ENCODE data around the gene TECPR1.

Gene TECPR1

DNA sequence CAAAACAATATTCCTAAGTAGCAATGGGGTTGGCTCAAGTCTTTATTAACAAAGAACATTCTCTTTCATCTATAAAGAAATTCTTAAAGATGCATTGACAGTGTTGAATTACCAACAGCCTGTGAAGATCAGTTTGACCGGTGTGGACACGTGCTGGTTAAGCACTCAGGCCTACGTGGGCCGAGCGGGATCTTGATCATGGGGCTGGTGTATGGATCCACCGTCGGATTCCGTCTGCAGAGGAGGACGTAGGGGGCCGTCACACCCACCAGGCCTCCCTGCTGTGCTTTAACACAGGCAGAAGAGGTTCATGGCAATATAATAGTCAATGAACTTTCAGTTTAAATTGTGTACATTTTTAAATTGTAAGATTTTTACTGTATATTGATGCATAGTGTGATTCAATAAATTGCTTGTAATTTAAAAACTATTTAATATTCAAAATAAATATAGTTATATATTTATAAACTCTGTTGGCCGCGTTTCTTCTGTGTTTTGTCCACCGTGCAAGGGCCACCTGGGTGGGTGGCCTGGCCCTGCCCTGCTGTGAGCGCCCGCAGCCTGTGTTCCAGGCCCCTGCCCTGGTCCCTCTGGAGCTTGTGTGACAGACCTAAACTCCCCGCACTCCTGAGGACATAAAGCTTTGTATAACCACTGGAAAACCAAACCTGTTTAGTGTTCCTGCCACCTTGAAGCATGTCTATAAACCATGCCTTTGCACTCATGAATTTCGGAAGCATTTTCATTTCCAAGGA lies 42.7 kb downstream of the TECPR1 start:
- no peak for DNase-seq

DNA sequence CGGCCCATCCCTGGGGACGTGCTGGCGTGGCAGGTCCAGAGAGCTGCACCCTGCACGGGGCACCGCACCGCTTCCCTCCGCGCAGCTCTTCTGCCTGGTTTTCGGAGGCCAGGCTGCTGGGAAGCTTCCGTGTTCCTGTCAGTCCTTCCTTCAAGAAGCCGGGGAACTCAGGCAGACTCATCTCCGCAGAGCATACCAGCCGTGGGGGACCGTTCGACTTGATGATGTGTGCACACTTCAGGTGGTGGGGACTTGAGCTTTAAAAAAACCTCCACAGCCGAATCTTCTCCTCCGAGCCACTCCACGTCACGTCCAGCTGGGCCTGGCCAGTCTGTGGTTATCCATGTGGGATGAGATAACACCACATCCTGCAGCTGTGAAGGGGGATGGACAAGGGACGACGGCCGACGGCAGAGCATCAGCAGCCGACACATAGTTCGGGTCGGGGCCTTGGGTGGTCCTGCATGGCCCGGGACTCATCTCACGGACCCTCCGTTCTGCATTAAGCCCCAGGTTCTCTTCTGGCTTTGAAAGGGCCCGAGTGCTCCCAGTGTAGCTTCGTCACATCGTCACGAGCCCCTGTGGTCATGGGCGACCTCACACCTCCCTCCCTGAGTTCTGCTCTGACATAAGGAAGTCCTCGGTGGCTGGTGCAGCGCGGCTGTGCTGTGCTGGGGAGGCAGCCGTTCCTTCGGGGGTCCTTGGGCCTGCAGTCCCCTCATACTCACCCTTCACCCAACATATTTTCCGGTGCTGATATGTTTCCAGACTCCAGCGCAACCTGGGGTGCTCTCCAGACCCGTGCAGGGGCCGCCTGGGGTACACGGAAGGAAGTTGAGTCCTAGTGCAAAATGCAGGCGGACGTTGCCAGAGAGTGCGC lies 45.3 kb downstream of the TECPR1 start:
- DNase-seq: no peak

DNA sequence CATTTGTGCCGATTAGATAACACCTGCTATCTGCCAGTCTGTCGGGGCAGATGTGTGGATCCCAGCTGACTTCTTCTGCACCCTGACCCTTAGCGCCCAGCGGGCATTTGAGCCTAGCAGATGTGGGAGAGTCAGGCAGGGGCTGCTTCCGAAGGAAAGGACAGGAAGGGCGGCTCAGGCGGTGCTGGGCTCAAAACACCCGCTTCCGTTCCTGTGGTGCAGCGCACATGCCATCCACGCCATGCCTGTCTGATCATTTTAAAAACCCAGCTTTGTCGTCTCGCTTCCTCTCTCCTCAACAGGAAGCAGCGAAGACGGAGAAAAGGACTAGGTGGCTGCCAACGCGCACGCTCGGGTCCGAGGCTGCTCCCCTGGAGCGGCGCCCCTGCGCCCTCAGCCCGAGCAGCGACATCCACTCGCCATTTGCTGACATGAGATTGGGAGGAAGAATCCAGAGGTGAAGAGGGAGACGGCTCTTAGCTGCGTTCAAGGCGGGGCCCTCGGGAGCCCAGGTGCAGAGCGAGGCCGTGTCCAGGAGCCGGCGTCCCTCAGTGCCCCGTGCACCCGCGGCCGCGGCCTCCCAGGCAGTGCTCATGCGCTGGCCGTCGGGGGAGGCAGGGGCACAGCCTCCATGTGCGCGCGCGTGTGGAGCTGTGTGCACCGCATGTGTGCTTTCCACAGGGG lies 46.7 kb downstream of the TECPR1 start:
- no peak for DNase-seq

DNA sequence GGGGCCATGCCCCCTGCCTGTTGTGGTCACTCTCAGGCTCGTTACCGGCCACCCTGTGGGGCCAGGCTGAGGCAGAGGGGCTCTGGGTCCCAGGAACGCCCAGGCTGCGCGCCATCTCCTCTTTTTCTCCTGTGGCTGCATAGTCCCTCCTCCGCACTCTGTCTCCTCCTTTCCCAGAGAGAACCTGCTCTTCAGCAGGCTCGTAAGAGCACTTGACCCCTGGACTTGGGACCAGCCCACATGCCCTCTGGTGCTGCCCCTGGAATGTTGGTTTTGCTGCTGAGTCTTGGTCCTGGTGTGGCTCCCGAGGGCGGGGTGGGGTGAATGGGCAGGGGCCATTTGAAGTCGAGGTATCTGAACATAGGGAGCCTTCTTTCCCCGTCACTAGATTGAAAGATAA lies 47.4 kb downstream of the TECPR1 start:
- no peak for DNase-seq

DNA sequence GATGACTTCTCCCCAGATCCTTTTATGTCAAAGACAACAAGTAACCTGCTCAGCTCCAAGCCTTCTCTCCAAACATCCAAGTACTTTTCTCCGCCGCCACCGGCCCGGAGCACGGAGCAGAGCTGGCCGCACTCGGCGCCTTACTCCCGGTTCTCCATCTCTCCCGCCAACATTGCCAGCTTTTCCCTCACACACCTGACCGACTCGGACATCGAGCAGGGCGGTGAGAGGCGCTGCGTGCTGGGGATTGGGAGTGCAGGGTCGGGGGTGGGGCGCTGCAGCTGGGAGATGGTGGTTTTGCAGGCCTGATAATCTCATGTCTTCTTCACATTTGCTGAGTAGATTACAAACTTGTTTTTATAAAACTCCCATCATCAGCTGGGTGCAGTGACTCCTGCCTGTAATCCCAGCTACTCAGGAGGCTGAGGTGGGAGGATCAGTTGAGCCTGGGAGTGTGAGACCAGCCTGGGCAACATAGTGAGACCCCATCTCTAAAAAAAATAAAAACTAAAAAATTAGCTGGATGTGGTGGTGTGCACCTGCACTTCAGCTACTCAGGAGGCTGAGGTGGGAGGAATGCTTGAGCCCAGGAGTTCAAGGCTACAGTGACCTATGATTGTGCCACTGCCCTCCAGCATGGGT lies 47.9 kb downstream of the TECPR1 start:
- DNase-seq: no peak

DNA sequence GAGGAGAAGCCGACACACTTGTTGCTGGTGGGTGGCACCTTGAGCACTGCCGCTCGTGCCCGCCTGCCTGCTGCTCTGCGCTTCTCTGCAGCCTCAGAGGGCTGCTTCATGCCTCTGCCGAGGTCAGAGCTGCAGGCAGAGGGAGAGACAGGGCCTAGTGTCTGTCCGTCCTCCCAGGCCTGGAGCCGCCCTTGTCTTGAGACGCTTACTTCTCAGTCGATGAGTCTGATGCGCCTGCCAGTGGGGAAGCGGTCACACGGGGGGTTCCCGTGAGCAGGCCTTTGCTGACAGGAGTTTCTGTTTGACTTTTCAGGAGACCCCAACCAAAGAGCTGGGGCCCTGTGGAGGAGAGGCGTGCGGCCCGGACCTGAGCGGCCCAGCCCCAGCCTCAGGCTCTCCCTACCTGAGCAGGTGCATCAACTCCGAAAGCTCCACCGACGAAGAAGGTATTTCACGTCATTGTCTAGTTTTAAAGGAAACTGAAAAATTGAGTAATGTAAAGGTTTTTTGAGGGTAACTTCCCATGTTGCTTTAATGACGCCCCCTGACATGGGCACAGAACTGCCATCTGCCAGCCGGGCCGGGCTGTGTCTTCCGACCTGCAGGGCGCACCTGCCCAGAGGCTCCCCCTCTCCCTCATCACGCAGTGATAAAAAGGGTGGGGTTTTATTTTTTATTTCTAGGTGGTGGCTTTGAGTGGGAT lies 48.6 kb downstream of the TECPR1 start:
- DNase-seq: no peak

DNA sequence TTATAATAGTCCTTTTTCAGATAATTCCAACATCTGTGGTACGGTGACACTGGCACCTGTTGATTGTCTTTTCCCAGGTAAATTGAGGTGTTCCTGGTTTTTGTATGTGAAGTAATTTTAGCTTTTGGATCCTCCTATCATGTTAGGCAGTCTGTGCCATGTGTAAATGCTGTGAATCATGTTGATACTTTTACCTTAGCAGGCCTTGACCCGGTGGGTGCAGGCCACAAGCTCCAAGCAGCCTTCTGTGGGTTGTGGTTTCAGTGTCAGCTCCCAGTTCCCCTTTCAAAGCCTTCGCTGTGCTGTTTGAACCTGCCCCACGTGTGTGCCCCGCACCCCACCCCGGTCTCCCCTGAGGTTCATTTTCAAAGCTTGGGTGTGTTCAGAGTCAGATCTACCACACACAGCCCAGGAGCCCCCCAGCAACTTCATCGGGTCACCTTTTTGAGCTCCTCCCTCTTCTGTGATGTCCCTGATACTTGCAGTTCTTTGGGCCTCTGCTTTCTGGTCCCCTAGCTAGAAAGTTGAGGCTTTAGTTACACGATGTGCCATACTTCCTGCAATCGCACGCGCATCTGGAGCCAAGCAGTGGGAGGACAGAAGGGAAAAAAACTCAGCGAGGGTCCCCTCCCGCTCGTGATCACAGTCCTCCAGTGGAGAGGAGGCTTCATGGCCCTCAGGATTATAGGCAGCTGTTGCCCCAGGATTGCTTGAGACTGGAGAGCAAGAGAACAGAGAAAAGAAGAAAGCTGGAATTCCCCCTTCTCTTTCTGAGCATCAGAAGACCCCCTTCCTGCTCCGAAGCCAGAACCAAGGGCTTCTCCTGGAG lies 49.5 kb downstream of the TECPR1 start:
- DNase-seq: peak; percentile 36

DNA sequence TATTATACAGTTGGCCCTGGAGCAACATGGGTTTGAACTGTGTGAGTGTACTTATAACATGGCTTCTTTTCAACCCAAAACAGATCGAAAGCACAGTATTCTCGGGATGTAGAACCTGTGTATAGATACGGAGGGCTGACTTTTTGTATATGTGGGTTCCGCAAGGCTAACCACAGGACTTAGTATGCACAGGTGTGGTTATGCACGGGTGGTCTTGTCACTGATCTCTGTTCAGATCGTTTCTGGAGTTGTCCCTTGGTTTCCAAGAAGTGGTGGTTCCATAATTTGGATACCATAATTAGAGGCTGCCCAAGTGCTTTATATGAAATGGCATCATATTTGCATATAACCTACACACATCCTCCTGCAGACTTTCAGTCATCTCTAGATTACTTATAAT lies 51.7 kb downstream of the TECPR1 start:
- no peak for DNase-seq

DNA sequence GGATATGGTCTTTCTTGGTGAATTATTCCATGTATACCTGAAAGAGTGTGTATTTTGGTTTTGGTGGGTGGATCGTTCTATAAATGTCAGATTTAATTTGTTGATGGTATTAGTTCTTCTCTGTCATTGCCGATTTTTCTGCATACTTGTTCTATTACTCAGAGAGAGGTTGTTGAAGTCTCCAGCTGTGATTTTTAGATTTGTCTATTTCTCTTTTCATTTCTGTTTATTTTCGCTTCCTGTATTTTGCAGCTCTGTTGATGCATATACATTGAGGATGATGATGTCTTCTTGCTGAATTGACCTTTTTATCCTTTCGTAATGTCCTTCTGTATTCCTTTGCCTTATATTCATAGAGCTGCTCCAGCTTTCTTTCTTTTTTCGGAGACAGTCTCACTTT lies 52.9 kb downstream of the TECPR1 start:
- no peak for DNase-seq

DNA sequence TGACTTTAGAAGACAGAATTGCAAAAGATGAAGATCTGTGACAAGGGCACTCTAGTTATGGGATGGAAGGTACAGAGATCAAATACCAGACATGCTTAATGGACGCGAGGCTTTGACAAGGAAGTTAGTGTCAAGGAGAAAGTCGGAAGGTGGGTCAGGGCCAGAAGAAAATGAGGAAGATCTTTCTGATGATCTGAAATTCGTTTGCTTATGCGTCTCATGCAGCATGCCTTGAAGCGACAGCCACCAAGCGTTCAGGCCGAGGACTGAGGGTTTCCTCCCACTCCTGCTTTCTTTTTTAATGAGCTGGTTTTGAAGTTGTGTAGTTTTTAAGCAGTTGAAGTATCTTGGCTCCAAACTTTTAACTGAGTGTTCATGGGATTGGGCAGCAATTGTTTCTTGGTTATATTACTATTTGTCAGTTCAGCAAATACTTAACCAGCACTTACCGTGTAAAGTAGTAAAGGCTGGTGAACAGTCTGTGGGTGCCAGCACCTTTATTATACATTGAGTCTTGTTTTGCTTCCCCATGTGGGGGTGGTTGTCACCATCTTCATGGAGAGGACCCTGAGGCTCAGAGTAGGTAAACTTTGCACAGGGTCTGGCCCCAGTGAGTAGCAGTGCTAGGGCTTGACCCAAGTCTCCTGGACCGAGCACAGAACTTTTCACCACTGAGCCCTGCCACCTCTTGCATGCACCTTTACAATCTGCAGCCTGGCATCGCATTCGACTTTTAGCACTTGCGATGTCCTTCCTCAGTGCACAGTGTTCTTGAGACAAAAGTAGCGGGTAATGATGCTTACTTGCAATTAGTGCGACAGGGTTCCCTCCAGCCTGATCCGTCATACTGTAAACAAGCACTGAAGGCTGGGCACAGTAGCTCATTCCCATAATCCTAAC lies 55.1 kb downstream of the TECPR1 start:
- no peak for DNase-seq

DNA sequence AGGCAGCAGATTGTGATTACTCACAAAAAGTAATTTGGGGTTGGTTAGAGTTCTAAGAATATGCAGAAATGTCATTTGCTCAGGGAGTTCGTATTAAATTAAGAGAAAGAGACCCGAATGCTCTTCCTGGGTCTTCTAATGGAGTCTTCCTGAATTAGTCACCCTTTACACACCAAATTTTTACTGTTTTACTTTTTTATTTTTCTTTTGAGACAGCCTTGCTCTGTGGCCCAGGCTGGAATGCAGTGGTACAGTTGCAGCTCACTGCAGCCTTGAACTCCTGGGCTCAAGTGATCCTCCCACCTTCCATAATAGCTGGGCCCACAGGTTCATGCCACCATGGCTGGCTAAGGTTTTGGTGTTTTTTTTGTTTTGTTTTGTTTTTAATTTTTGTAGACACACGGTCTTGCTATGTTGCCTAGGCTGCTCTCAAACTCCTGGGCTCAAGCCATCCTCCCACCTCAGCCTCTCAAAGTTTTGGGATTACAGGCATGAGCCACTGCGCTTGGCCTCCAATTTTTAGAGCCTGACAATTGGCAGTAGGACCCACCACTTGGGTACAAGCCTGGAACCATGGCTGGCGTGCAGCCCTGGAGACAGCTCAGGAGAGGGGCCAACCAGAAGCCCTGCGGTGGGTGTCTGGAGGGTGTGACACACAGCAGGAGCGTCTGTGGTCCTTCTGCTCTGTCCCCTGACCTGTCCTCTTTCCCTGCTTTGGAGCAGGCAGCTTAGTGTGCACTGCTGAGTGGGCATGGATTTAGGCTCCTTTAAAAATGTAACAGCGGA lies 57.2 kb downstream of the TECPR1 start:
- no peak for DNase-seq

DNA sequence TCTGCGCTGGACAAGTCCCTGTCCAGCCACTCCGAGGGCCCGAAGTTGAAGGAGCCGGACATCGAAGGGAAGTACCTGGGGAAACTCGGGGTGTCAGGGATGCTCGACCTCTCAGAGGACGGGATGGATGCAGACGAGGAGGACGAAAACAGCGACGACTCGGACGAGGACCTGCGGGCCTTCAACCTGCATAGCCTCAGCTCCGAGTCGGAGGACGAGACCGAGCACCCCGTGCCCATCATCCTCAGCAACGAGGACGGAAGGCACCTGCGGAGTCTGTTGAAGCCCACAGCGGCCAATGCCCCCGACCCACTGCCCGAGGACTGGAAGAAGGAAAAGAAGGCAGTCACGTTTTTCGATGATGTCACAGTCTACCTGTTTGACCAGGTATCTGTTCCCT lies 57.8 kb downstream of the TECPR1 start:
- no peak for DNase-seq

DNA sequence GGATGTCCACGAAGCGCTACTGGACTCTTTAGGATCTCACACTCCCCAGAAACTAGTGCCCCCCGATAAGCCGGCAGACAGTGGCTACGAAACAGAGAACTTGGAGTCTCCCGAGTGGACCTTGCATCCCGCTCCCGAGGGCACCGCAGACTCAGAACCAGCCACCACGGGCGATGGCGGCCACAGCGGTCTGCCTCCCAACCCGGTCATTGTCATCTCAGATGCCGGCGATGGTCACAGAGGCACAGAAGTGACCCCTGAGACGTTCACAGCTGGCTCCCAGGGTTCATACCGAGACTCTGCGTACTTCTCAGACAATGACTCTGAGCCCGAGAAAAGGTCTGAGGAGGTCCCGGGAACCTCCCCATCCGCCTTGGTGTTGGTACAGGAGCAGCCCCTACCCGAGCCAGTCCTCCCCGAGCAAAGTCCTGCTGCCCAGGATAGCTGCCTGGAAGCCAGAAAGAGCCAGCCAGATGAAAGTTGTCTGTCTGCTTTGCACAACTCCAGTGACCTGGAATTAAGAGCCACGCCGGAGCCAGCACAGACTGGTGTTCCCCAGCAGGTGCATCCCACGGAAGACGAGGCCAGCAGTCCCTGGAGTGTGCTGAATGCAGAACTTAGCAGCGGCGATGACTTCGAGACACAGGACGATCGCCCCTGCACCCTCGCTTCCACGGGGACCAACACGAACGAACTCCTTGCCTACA lies 58.4 kb downstream of the TECPR1 start:
- DNase-seq: no peak

DNA sequence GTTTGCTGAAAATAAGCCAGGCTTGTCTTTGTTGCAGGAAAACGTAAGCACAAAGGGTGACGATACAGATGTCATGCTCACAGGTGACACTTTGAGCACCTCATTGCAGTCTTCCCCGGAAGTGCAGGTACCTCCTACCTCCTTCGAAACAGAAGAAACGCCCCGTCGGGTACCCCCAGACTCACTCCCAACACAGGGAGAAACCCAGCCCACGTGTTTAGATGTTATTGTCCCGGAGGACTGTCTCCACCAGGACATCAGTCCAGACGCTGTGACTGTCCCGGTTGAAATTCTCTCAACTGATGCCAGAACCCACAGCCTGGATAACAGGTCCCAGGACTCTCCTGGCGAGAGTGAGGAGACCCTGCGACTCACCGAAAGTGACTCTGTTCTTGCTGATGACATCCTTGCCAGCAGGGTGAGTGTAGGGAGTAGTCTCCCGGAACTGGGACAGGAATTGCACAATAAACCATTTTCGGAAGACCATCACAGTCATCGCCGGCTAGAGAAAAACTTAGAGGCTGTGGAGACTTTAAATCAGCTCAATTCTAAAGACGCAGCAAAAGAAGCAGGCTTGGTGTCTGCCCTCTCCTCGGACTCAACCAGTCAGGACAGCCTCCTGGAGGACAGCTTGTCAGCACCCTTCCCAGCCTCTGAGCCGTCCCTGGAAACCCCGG lies 59.1 kb downstream of the TECPR1 start:
- DNase-seq: no peak

DNA sequence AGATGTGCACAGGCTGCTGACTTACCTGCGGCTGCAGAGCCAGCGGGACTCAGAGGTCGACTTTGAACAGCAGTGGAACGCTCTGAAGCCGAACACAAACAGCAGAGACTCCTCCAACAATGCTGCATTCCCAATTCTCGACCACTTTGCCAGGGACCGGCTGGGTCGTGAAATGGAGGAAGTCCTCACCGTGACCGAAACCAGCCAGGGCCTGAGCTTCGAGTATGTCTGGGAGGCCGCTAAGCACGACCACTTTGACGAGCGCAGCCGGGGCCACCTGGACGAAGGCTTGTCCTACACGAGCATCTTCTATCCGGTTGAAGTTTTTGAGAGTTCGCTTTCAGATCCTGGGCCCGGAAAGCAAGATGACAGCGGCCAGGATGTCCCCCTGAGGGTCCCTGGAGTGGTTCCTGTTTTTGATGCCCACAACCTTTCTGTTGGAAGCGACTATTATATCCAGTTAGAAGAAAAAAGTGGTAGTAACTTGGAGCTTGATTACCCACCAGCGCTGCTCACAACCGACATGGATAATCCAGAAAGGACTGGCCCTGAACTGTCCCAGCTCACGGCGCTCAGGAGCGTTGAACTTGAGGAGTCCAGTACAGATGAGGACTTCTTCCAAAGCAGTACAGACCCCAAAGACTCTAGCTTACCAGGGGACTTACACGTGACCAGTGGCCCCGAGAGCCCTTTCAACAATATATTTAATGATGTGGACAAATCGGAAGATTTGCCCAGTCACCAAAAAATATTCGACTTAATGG lies 60.2 kb downstream of the TECPR1 start:
- DNase-seq: no peak

DNA sequence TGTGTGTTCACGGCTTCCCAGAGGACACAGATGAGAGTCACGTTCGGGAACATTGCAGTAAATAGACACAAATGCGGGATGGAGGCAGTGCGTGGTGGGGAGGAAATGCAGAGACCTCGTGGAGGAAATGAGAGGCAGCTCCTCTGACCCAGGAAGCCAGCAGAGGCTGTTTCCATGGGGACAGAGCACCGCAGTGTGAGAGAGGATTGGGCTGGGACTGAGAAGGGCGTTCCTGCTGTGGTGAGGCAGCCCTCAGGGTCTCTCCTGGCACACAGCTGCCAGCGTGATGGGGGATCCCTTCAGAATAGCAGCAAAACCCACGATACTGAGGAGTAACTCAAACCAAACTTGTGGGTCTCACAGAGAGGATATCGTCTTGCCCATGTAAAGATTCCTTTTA lies 62.5 kb downstream of the TECPR1 start:
- DNase-seq: no peak

DNA sequence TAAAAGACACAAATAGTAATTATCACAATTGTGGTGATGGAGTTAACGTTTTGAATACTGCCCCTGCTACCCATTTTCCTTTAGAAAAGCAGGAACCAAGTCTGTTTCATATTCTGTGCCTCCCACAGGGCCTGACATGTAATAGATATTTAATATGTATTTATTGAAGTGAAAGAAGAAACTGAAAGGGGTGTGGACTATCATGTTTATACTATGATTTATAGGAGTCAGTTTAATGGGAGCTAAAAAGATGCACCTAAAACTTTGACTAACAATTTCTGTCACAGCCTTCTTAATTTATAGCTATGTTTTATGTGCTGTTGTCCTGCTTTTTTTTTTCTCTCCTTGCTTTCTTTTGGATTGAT lies 64.9 kb downstream of the TECPR1 start:
- no peak for DNase-seq

All from effector CD8-positive, alpha-beta T cell (primary cell).